GM18520 (cell line): Measurements from ENCODE around the gene ZMYM4.
"Not testable (repeated sequence)": the region's sequence is repeated elsewhere in the genome, so short reads cannot be mapped to it uniquely, and the experiment has no call there.

ENCODE experiments used
- ATAC-seq: cut with Tn5 transposase; IDR thresholded peaks from one replicate; pipeline ENCODE4 v1.9.1; 2021; ENCODE audit not compliant: unreplicated experiment

ZMYM4 gene

GRCh38 chr1:35449334-35450008 is 181.0 kb downstream of the ZMYM4 start:
- no peak for ATAC-seq

GRCh38 chr1:35451125-35451528 is 182.6 kb downstream of the ZMYM4 start:
- ATAC-seq, result no peak

GRCh38 chr1:35452106-35452774 is 183.7 kb downstream of the ZMYM4 start:
- no peak for ATAC-seq

GRCh38 chr1:35453031-35453430 is 184.5 kb downstream of the ZMYM4 start:
- ATAC-seq, result no peak

- no peak for ATAC-seq
Measured at GRCh38 chr1:35454176-35454575, 185.7 kb downstream of the ZMYM4 start.

- no peak for ATAC-seq
Measured at GRCh38 chr1:35454616-35455015, 186.1 kb downstream of the ZMYM4 start.

GRCh38 chr1:35460796-35461195 is 192.3 kb downstream of the ZMYM4 start:
- no peak for ATAC-seq

GRCh38 chr1:35461966-35462651 is 193.6 kb downstream of the ZMYM4 start:
- no peak for ATAC-seq

GRCh38 chr1:35463232-35463631 is 194.7 kb downstream of the ZMYM4 start:
- ATAC-seq, result no peak

GRCh38 chr1:35463749-35464148 is 195.2 kb downstream of the ZMYM4 start:
- ATAC-seq, result not testable (repeated sequence)

- ATAC-seq, result no peak
Measured at GRCh38 chr1:35466120-35466519, 197.6 kb downstream of the ZMYM4 start.

- ATAC-seq, result no peak
Measured at GRCh38 chr1:35470977-35471613, 202.6 kb downstream of the ZMYM4 start.
